Cardiac muscle cell (in vitro differentiated cells and primary cell): Measurements from ENCODE around the gene MACROD2. TPM values are rescaled to one million over a fixed set of nuclear protein-coding genes. Genes with fewer than 3 reads are reported as not detected.

Source experiments
- DNase-seq, 2 donors: peaks; one replicate each; pipeline versions ENCODE4 v3.0.0 to v3.0.0-alpha.2; 2010 to 2017; ENCODE audit warnings: low read depth in 1 of 2, low spot score in 1 of 2
- H3K27ac ChIP-seq: fragments of 200-600 bp; sonication (generic); 2 replicates; pipeline ENCODE4 v1.5.1; 2016
- H3K27me3 ChIP-seq: fragments of 200-600 bp; sonication (generic); 2 replicates; pipeline ENCODE4 v1.6.0; 2016; ENCODE audit warnings: control low read depth
- H3K36me3 ChIP-seq: fragments of 200-600 bp; sonication (generic); 2 replicates; pipeline ENCODE4 v1.5.1; 2016; ENCODE audit warnings: control low read depth
- H3K4me1 ChIP-seq: fragments of 200-600 bp; sonication (generic); 2 replicates; pipeline ENCODE4 v1.8.1; 2017; ENCODE audit warnings: low read depth, mild to moderate bottlenecking, mixed run types
- H3K4me3 ChIP-seq: fragments of 200-600 bp; sonication (generic); 2 replicates; pipeline ENCODE4 v1.5.1; 2016; ENCODE audit warnings: mild to moderate bottlenecking
- H3K9me3 ChIP-seq: fragments of 200-600 bp; sonication (generic); 2 replicates; pipeline ENCODE4 v1.5.1; 2017; ENCODE audit warnings: low read depth, mild to moderate bottlenecking, control low read depth
- polyA plus RNA-seq: library from polyadenylated mRNA; unstranded; fragments of >200 nt; fragmentation: Nextera tagmentation; extraction: Ambion mirVana; gene quantifications from 2 replicates; pipeline ENCODE4 v1.2.1, GENCODE V29; 2016
- total RNA-seq: library from RNA; depleted of rRNA; stranded (reverse); fragments of >200 nt; gene quantifications from 2 replicates; pipeline ENCODE4 v1.2.3, GENCODE V29; 2016
- TF ChIP-seq, protein P1 (sequence below): IDR thresholded peaks from 2 replicates; pipeline ENCODE4 v1.5.1; 2012; ENCODE audit warnings: low read depth, mild to moderate bottlenecking, low read length

MACROD2 gene
- total and polyA plus RNA-seq, 2 experiments from 2014 or later = 9.3 to 14.4 TPM

GRCh38 chr20:14303651-14304050 lies 308.3 kb downstream of the MACROD2 start:
- Histone ChIP-seq H3K27ac (no peak overlapping the region), H3K9me3 (no peaks in the 10 kb centered on the region), H3K4me3 (no peak overlapping the region), H3K36me3 (no peaks in the 10 kb centered on the region), H3K4me1 (peaks cover 5% of the 10 kb centered on the region), H3K27me3 (no peaks in the 10 kb centered on the region)
- TF ChIP-seq, protein P1, sequence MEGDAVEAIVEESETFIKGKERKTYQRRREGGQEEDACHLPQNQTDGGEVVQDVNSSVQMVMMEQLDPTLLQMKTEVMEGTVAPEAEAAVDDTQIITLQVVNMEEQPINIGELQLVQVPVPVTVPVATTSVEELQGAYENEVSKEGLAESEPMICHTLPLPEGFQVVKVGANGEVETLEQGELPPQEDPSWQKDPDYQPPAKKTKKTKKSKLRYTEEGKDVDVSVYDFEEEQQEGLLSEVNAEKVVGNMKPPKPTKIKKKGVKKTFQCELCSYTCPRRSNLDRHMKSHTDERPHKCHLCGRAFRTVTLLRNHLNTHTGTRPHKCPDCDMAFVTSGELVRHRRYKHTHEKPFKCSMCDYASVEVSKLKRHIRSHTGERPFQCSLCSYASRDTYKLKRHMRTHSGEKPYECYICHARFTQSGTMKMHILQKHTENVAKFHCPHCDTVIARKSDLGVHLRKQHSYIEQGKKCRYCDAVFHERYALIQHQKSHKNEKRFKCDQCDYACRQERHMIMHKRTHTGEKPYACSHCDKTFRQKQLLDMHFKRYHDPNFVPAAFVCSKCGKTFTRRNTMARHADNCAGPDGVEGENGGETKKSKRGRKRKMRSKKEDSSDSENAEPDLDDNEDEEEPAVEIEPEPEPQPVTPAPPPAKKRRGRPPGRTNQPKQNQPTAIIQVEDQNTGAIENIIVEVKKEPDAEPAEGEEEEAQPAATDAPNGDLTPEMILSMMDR = no peak
- no peak for DNase-seq

GRCh38 chr20:14304472-14304871 lies 309.2 kb downstream of the MACROD2 start:
- Histone ChIP-seq H3K36me3 (no peaks in the 10 kb centered on the region), H3K27me3 (no peaks in the 10 kb centered on the region), H3K4me1 (peaks cover 5% of the 10 kb centered on the region), H3K4me3 (no peak overlapping the region), H3K27ac (no peak overlapping the region), H3K9me3 (no peaks in the 10 kb centered on the region)
- no peak for DNase-seq
- TF ChIP-seq, protein P1 = no peak

DNA sequence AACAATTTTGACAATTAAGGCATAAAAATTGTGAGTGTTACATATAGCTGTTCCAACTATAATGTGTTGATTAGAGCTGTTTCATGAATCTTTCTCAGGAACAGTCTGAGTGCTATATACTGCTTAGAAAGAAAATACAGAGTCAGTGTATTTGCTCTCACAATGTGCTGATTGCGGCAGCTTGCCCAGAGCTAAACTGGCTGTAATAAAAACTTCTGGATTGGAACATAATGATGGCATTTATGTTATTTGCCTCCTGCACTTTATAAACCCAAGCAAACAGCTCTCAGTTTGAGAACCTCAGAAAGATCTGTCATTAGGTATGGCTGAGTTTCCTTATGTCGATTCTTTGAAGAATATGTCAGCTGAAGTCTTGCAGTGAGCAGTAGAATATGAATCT lies 312.6 kb downstream of the MACROD2 start:
- Histone ChIP-seq H3K27ac (no peak overlapping the region), H3K36me3 (no peaks in the 10 kb centered on the region), H3K4me1 (peaks cover 11% of the 10 kb centered on the region), H3K9me3 (no peaks in the 10 kb centered on the region), H3K4me3 (no peak overlapping the region), H3K27me3 (no peaks in the 10 kb centered on the region)
- no peak for DNase-seq
- TF ChIP-seq, protein P1 = no peak

- TF ChIP-seq, protein P1 = no peak
- Histone ChIP-seq H3K27ac (no peak overlapping the region), H3K36me3 (no peaks in the 10 kb centered on the region)
These were observed 315.8 kb downstream of the MACROD2 start for GRCh38 chr20:14310977-14311627.

DNA sequence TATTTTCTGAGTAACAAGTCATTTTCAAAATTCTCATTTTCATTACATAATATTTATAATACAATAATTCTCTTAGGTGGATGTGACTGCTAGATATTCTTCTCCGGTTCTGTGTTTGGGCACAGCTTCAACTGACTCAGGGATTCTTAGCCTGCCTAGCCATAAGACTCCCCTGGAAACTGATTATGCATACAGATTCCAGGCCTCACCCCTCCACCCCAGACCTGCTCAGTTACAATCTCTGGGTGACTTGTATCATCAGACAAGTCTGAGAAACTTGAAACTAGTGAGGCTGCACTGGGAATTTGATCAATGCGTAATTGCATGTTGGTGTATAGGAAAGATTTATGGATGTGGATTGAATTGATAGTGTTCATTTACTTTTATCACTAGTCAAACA lies 316.7 kb downstream of the MACROD2 start:
- Histone ChIP-seq H3K36me3 (no peaks in the 10 kb centered on the region), H3K9me3 (no peaks in the 10 kb centered on the region), H3K4me3 (no peak overlapping the region), H3K4me1 (peaks cover 9% of the 10 kb centered on the region), H3K27ac (no peak overlapping the region), H3K27me3 (no peaks in the 10 kb centered on the region)
- DNase-seq = no peak
- TF ChIP-seq, protein P1 = no peak

More at GRCh38 chr20:14310977-14311627, 315.8 kb downstream of the MACROD2 start:
- no peak for DNase-seq
- Histone ChIP-seq H3K27me3 (no peaks in the 10 kb centered on the region), H3K4me1 (peaks cover 9% of the 10 kb centered on the region), H3K4me3 (no peak overlapping the region), H3K9me3 (no peaks in the 10 kb centered on the region)
